CD4-positive, alpha-beta T cell treated with Interleukin-15 for 1 hour (primary cell): ENCODE data around the gene KCND2.
"Not testable (repeated sequence)": the region's sequence is repeated elsewhere in the genome, so short reads cannot be mapped to it uniquely, and the experiment has no call there.

Experiments
- DNase-seq: peaks from one replicate; pipeline ENCODE4 v3.0.0-alpha.2; 2020

KCND2 gene

GRCh38 chr7:120272701-120273475 is at the start of gene KCND2:
TSS of gene KCND2 (plus strand) at chr7:120273175.
- no peak for DNase-seq

GRCh38 chr7:120226188-120226587 is 46.8 kb upstream of the KCND2 start:
- DNase-seq, result no peak

GRCh38 chr7:120227255-120227654 is 45.7 kb upstream of the KCND2 start:
- DNase-seq, result no peak

- DNase-seq, result no peak
Measured at GRCh38 chr7:120229084-120229483, 43.9 kb upstream of the KCND2 start.

GRCh38 chr7:120233338-120233737 is 39.6 kb upstream of the KCND2 start:
- DNase-seq, result no peak

GRCh38 chr7:120240350-120240749 is 32.6 kb upstream of the KCND2 start:
- not testable (repeated sequence) for DNase-seq

- DNase-seq, result no peak
Measured at GRCh38 chr7:120241973-120242372, 31.0 kb upstream of the KCND2 start.

- no peak for DNase-seq
Measured at GRCh38 chr7:120254845-120255244, 18.1 kb upstream of the KCND2 start.

GRCh38 chr7:120256344-120257070 is 16.5 kb upstream of the KCND2 start:
- DNase-seq, result no peak

- no peak for DNase-seq
Measured at GRCh38 chr7:120259386-120259785, 13.6 kb upstream of the KCND2 start.

- DNase-seq, result no peak
Measured at GRCh38 chr7:120260111-120260510, 12.9 kb upstream of the KCND2 start.

- no peak for DNase-seq
Measured at GRCh38 chr7:120272261-120272660, 714 bp upstream of the KCND2 start.

GRCh38 chr7:120273476-120273975 is 551 bp downstream of the KCND2 start:
- no peak for DNase-seq

GRCh38 chr7:120274482-120274881 is 1.5 kb downstream of the KCND2 start:
- no peak for DNase-seq

- DNase-seq, result no peak
Measured at GRCh38 chr7:120274899-120275298, 1.9 kb downstream of the KCND2 start.

- no peak for DNase-seq
Measured at GRCh38 chr7:120276720-120277119, 3.7 kb downstream of the KCND2 start.

- DNase-seq, result no peak
Measured at GRCh38 chr7:120278773-120279172, 5.8 kb downstream of the KCND2 start.

- DNase-seq, result no peak
Measured at GRCh38 chr7:120280743-120281142, 7.8 kb downstream of the KCND2 start.

GRCh38 chr7:120293027-120293426 is 20.1 kb downstream of the KCND2 start:
- DNase-seq, result no peak

GRCh38 chr7:120302190-120302589 is 29.2 kb downstream of the KCND2 start:
- no peak for DNase-seq

- no peak for DNase-seq
Measured at GRCh38 chr7:120303105-120303504, 30.1 kb downstream of the KCND2 start.

- no peak for DNase-seq
Measured at GRCh38 chr7:120304674-120305073, 31.7 kb downstream of the KCND2 start.

GRCh38 chr7:120307991-120308545 is 35.1 kb downstream of the KCND2 start:
- no peak for DNase-seq
